SU-DHL-6 (cell line): Measurements from ENCODE around the gene CEP57L1.

ENCODE experiments used
- H2AFZ ChIP-seq: fragments of 200-600 bp; sonication (generic); 2 replicates; pipeline ENCODE4 v1.6.1; 2014; ENCODE audit warnings: low read depth, mild to moderate bottlenecking, moderate library complexity, mixed read lengths, antibody characterized with exemption, low read length; ENCODE audit not compliant: severe bottlenecking
- H3F3A ChIP-seq: fragments of 200-600 bp; shearing (Covaris generic); 2 replicates; pipeline ENCODE4 v1.6.0; 2016; ENCODE audit warnings: antibody characterized with exemption, mild to moderate bottlenecking; ENCODE audit not compliant: insufficient read depth
- H3K27ac ChIP-seq: fragments of 200-600 bp; sonication (generic); 2 replicates; pipeline ENCODE4 v1.5.1; 2016; ENCODE audit warnings: low read depth, mild to moderate bottlenecking, low read length, moderate library complexity, mixed read lengths
- H3K27me3 ChIP-seq: fragments of 200-600 bp; sonication (generic), shearing (Covaris generic); 2 replicates; pipeline ENCODE4 v1.6.0; 2014; ENCODE audit warnings: mild to moderate bottlenecking, low read length
- H3K36me3 ChIP-seq: fragments of 200-600 bp; sonication (generic); 2 replicates; pipeline ENCODE4 v1.6.1; 2014; ENCODE audit warnings: mild to moderate bottlenecking, low read length, mixed read lengths
- H3K4me2 ChIP-seq: fragments of 300-600, 200-600 bp; shearing (Covaris generic), sonication (generic); 2 replicates; pipeline ENCODE4 v1.6.0; 2014; ENCODE audit warnings: low read length, low read depth, mild to moderate bottlenecking; ENCODE audit not compliant: poor library complexity, severe bottlenecking
- H3K4me3 ChIP-seq: fragments of 200-600 bp; sonication (generic); 2 replicates; pipeline ENCODE4 v1.5.1; 2014; ENCODE audit warnings: antibody characterized with exemption, low read length, mild to moderate bottlenecking, mixed read lengths; ENCODE audit not compliant: insufficient read depth, poor library complexity, severe bottlenecking
- H3K79me2 ChIP-seq: fragments of 200-600 bp; sonication (generic); 2 replicates; pipeline ENCODE4 v1.6.1; 2014; ENCODE audit warnings: mild to moderate bottlenecking, low read length, moderate library complexity; ENCODE audit not compliant: insufficient read depth
- H3K9ac ChIP-seq: fragments of 200-600 bp; sonication (generic); 2 replicates; pipeline ENCODE4 v1.7.0; 2014; ENCODE audit warnings: mild to moderate bottlenecking, low read length
- H3K9me2 ChIP-seq: fragments of 200-600 bp; sonication (generic); replicated peaks from 2 replicates; pipeline ENCODE4 v1.6.1; 2014; ENCODE audit warnings: low read length; ENCODE audit not compliant: insufficient read depth
- H3K9me3 ChIP-seq: fragments of 200-600 bp; sonication (generic); 2 replicates; pipeline ENCODE4 v1.6.1; 2014; ENCODE audit warnings: low read length, mixed read lengths; ENCODE audit not compliant: insufficient read depth
- H4K20me1 ChIP-seq: fragments of 200-600 bp; sonication (generic); 2 replicates; pipeline ENCODE4 v1.6.1; 2014; ENCODE audit warnings: low read depth, mild to moderate bottlenecking, antibody characterized with exemption, low read length, moderate library complexity, mixed read lengths
- CTCF ChIP-seq: fragments of 200-600 bp; sonication (generic); IDR thresholded peaks from one replicate; pipeline ENCODE4 v1.5.1; 2017; ENCODE audit warnings: antibody characterized with exemption, mild to moderate bottlenecking, low read length, moderate library complexity; ENCODE audit not compliant: insufficient read depth, poor library complexity, severe bottlenecking
- EZH2phosphoT487 ChIP-seq: fragments of 200-600 bp; sonication (generic), shearing (Covaris generic); conservative IDR thresholded peaks from 2 replicates; pipeline ENCODE4 v1.6.1; 2018; ENCODE audit warnings: mild to moderate bottlenecking, antibody characterized with exemption, low read length, moderate library complexity, mixed read lengths

The CEP57L1 gene

GRCh38 chr6:109164331-109164730 lies 69.0 kb downstream of the CEP57L1 start:
- no peaks in the 10 kb centered on the region for H3K79me2 ChIP-seq
- no peak overlapping the region for H3K4me2 ChIP-seq
- no peak overlapping the region for H3K9ac ChIP-seq
- H3K27ac ChIP-seq: no peak overlapping the region
- H2AFZ ChIP-seq: no peak overlapping the region
- TF ChIP-seq EZH2phosphoT487 (no peak), CTCF (no peak)
- no peaks in the 10 kb centered on the region for H3K9me3 ChIP-seq
- peaks cover 4% of the 10 kb centered on the region; the same call in 1 of the 2 replicates for H3K36me3 ChIP-seq
- no peaks in the 10 kb centered on the region for H3K9me2 ChIP-seq
- no peaks in the 10 kb centered on the region for H3F3A ChIP-seq
- no peak overlapping the region for H3K4me3 ChIP-seq
- H3K27me3 ChIP-seq: no peaks in the 10 kb centered on the region
- H4K20me1 ChIP-seq: no peaks in the 10 kb centered on the region

GRCh38 chr6:109165392-109165974 lies 70.2 kb downstream of the CEP57L1 start:
- Histone ChIP-seq H3K4me3 (no peak overlapping the region), H3K9me3 (no peaks in the 10 kb centered on the region), H3K27ac (no peak overlapping the region), H3K27me3 (no peaks in the 10 kb centered on the region), H4K20me1 (no peaks in the 10 kb centered on the region), H2AFZ (no peak overlapping the region), H3K36me3 (peaks cover 4% of the 10 kb centered on the region; the same call in 1 of the 2 replicates), H3K9me2 (no peaks in the 10 kb centered on the region), H3K4me2 (no peak overlapping the region), H3K79me2 (no peaks in the 10 kb centered on the region), H3K9ac (no peak overlapping the region), H3F3A (no peaks in the 10 kb centered on the region)
- TF ChIP-seq CTCF: no peak
- TF ChIP-seq EZH2phosphoT487: no peak

- Histone ChIP-seq H3F3A (no peaks in the 10 kb centered on the region), H3K9ac (no peak overlapping the region), H4K20me1 (no peaks in the 10 kb centered on the region), H3K27me3 (no peaks in the 10 kb centered on the region), H3K79me2 (no peaks in the 10 kb centered on the region), H3K9me3 (no peaks in the 10 kb centered on the region), H3K4me2 (no peak overlapping the region), H3K27ac (no peak overlapping the region), H3K4me3 (no peak overlapping the region), H2AFZ (no peak overlapping the region), H3K9me2 (no peaks in the 10 kb centered on the region), H3K36me3 (0 out of 2 replicates have a peak, but pooled peaks cover 4% of the 10 kb centered on the region)
- TF ChIP-seq CTCF (no peak), EZH2phosphoT487 (no peak)
Measured at GRCh38 chr6:109166673-109167072, 71.4 kb downstream of the CEP57L1 start.
